Measurements from ENCODE around the gene NFASC.

Gene NFASC

DNA sequence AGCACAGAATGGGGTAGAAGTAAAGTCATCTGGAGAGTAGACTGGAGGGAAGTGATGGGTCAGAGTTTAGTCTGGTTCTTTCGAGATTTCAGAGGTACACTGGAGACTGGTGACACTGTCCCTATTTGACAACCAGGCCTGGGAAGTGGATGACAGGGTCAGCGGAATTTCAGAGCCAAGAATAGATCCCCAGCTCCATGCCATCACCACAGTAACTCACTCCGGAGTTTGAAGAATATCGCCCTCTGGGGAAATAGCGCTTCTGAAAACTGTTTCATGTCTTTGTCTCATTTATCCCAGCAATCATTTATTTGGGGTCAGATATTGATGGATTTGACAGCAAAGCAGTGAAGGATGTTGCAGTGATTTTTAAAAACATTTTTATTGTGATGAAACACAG, 7.6 kb upstream of the NFASC start:
- no peak for FAIRE-seq

DNA sequence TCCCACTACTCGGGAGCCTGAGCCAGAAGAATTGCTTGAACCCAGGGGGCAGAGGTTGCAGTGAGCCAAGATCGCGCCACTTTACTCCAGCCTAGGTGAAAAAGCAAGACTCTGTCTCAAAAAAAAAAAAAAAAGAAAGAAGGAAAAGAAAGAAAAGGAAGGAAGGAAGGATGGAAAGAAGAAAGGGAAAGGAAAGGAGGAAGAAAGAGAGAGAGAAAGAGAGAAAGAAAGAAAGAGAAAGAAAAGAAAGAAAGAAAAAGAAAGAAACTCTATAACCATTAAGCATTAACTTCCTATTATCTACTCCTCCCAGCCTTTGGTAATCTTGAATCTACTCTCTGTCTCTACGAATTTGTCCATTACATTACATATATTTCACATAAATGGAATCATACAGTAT, 6.9 kb upstream of the NFASC start:
- no peak for FAIRE-seq

DNA sequence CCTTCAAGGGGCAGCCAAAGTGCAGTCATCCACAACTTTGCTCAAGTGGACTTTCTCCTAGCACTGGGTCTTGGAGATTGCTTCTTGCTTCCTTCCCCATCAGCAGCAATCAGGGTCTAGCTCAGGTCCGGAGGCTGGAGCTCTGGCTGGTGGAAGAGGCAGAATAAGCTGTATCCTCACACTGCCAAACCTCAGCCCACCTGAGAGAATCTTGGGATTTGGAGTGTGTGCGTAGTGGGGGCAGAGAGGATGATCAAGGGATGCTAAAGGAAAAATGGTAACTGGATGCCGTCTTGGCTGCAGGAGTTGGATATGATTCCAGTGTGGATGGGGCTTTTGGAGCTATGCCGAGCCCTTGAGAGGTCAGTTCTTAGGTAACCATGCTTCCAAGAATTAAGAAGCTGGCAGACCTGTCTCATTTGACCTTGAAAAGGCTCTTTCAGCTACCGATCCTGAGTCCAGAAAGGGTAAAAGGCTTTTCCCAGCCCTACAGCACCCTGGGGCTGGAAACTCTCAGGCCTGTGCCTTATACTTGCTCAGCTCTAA, 4.5 kb upstream of the NFASC start:
- FAIRE-seq = no peak

DNA sequence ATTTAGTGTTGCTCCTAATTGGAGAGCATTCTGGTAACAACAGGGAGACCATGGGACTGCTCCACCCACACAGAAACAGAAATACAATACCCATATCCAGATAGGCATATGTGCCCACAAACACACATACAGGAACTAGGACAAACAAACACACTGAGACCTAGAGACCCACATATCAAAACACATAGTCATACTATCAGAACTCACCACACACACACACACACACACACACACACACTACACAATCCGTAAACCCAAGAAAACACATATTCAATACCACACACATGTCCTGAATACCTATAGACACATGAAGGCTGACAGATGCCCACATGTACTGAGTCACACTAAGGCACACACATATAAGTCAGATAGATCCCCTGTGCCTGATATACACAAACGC, 3.5 kb upstream of the NFASC start:
- FAIRE-seq = no peak

DNA sequence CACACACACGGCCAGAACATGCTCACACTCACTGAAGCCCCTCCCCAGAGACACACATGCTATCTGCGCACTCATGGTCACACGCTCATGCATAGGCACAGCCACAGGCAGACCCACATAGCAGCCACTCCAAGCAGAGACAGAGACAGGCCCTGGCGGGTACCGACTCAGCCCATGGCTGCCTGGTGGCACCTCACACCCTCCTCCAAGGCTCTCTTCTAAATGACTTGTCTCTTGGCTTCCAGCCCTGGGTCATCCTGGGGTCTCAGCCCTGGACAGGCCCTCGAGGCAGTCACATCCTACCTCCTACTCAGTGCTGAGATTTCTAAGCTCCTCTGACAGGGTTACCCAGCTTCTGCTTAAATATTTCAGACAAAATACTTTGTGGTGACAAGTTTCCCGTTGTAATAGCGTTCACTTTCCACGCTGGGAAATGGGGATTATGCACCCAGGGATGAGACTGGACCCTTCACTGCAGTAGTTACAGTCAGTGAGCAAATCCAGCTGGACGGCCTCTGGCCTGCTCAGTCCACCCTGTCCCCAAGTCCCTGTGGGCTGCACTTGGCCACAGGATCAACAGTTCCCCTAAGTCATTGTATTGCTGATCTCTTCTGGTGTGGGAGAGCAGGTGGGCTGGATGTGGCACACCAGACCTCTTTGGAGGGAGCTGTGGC, 2.9 kb upstream of the NFASC start:
- no peak for FAIRE-seq

DNA sequence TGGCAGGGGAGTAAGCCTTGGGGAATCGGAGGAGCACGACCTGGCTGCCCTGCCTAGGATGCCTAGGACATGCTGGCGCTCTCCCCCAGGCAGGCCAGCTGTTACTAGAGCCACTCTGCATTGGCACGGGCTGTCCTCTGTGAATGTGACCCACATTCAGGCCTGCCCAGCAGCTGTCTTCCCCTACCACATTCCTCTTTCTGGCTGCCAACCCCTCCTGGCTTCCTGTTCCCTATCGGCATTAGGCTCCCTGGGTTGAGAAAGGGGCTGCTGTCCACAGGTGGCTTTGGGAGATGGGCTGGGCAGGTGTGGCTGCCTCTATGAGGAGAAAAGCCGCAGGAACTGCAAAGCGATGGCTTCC, 2.3 kb upstream of the NFASC start:
- no peak for FAIRE-seq

DNA sequence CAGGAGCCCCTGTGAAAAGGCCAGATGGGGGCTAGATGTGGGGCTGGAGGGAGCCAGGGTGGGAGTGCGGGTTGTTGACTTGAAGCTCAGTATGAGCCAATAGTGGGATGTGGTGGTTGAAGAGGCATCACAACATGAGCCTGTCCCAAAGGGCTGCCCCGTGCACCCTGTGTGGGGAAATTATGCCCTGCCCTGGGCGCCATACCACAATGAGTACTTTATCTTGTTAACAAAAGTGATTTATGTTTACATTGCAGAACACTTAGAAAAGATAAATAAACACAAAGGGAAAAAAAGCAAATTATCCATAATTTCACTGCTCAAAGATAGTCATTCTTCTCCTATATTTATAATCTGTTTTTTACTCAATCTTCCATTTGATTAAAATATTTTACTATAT, 1.6 kb upstream of the NFASC start:
- FAIRE-seq = no peak

DNA sequence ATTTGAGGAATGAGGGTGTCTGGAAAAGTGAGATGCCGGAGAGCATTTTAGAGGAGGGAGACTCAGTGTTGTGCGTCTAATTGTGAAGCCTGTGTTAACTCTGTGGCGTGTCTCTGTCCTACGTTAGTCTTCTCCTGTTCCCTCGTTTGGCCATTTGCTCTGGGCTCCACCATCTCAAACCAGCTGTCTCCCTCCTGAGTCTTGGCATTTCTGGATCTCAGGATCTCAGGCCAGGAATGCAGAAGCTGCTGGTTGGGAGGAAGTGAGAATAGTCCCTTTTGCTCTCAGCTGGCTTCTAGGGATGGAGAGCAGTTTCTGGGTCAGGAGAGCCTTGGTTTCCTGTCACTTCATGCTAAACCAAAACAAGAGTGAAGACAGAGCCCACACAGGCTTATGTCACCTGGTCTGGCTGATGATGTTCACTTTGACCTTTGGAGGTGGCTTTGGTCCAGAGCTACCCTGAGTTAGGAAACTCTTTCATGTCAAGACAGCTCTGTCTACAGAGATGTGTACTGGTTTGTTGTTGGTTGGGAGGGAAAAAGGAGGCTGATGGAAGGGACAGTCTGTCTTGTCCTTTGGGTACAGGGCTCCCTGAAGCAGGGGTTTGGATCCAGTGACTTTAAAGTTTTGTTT, 859 bp downstream of the NFASC start:
- no peak for FAIRE-seq

DNA sequence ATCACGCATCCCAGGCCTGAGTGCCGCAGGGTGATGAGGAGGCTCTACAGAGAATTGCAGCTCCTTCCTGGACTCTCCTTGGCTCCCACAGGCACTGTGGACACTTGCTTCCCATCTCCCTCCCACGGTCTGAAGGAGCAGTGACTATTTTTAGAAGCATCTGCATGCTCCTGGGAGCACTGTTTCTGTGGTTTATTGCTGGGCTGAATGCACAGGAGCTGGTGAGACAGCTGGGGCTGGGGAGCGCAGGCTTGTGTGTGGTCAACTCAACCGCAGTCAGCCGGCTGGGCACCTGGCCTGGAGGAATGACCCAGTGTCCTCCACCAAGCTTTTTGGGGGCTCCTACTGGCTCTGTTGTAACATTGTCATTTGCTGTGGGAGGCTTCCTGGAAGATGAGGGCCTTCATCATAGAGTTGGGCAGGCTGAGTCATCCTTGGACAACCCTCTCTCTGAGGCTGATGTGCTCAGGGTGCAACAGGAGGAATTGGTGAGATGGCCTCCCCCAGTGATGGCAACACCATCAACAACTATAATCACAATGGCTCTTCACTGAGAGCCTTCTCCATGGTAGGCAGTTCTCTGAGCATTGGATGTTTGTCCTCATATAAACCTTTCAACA, 1.7 kb downstream of the NFASC start:
- FAIRE-seq = no peak

DNA sequence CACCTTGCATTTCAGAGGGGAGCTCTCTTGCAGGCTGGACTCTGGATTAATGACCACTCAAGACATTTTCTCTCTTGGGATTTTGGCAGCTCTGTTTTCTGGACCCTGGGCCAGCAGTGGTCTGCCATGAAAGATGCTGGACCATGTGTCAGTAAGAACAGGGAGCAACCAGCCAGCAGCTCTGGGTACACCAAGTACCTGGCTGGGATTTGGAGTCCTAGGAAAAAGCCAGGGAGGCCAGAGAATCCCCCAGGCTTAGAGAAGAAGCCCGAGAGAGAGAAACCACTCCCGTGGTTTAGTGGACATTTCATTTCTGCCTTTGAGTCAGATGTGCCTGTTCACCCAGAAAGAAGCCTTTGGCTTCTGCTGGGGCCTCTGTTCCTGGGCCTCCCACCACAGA, 2.5 kb downstream of the NFASC start:
- no peak for FAIRE-seq

DNA sequence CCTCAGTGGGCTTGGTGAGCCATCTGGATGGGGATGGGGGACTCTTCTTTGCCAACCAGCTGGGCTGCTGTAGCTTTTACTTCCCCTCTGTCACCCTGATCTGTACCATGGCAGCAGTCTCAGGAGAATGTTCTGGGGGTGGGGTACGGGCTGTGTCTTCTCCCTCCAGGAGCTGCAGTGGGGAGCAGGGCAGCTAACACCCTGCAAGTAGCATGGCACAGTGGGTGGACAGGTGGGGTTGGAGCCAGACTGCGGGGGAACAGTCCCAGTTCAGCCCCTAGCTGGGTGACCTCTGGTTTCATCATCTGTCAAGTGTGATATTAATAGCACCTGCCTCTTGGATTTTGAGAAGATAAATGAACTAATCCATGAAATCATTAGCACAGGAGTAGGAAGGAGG, 3.1 kb downstream of the NFASC start:
- FAIRE-seq = no peak

DNA sequence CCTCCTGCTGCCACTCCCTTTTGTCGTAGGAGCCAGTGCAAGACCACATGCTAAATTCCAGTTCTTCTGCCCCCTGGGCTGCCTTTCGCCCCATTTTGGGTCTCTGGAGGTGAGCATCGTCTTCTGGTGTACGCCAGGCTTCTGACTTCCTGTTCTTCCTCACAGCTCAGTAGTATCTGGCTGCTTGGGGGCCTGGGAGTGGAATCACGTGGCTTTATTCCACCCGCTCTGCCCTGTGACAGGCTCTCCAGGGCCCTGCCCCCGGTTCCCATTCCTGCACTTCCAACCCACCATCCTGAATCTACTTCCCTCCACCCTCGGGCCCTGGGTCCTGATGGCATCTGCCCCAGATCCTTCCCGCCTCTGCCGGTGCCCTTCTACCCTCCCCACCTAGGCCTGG, 3.6 kb downstream of the NFASC start:
- no peak for FAIRE-seq

DNA sequence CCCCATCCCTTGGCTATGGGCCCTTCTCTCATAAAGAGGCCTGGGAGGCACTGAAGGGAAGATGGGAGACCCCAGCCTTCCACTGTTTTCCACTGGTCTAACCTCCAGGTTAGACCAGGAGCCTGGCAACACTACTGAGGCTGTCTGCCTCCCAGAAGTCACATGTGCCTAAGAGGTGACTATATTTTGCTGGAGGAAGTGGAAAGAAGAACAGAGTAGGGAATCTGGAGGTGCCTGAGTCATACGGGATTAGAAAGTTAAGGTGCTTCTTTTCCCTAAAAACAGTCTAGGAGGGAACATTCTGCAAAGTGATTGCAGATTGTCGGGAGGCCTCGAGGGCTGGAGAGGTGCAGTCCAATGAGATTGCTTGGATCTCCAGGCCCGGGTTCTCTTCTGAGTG, 4.6 kb downstream of the NFASC start:
- FAIRE-seq = no peak

DNA sequence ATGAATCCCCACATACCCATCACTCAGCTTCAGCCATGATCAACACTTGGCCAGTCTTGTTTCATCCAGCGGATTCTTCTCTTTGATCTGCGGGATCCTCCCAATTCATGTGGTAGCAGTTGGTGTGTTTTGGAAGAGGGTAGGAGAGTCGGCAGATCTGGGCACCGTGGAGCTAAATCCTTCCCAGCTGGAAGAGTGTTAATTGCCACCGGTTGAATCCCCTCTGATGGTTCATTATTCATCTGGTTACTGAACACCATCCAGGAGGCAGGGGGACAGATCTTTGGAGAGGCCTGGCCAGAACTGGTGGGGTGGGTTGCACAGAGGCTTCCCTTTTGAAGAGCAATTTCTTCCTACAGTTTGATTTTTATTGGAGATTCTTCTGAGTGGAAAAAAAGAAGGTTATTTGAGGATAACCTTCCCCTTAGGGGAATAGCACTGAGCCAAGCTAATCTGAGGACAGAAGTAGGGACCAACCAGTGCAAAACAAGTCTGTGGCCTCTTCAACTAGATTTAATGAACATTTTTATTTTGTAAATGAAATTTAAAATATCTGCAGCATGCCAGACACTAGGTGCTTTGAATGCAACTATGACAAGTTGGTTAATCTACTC, 8.1 kb downstream of the NFASC start:
- no peak for FAIRE-seq

DNA sequence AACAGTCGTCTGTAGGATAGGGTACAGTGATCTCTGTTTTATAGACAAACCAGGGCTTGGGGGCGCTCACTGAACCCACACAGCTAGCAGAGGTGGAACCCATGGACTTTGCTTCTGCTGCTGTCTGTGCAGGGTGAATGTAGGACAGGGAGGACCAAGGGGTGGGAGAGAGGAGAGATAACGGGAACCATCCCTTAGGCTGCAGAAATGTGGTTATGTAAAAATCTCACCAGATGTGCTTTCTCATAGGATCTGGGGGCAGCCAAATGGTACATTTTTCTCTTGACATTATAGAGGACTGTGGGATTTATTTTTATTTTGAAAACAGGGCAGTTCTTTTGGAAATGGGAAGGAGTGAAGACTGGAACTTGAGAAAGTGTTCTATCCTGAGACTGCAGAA, 8.7 kb downstream of the NFASC start:
- no peak for FAIRE-seq

DNA sequence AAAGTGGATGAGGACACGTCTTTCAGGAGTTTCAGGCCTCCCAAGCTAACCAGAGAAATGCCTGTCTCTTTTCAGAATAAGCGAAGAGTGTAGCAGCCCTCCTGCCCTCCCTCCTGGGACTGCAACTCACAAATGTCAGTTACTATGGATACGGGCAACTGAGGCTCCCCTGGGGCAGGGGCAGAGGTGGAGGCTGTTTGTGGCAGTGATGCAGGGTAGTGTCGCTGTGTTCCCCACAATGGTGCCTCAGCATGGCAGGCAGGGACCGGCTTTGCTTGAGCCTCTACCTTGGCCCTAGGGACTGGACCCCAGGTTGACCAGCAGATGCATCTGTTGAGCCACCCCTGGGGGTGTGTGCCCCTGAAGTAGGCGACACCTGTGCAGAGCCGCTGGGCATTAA, 10.2 kb downstream of the NFASC start:
- FAIRE-seq = no peak

DNA sequence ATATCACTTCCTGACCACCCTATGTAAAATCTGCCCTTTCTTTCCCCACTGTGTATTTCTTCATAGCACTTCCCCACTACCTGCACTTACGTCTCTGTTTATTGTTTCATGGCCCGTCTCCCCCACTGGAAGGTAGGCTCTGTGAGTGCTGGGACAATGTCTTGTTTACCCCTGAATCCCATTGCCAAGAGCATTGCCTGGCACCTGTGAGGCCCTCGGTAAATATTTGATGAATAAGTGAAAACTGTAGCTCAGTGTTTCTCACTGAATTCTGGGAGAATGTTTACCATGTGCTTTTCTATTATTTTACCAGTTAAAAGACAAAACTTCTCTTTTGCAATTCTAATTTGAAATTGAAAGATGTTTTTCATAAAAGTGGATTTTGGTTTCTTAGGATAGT, 11.8 kb downstream of the NFASC start:
- FAIRE-seq = no peak

DNA sequence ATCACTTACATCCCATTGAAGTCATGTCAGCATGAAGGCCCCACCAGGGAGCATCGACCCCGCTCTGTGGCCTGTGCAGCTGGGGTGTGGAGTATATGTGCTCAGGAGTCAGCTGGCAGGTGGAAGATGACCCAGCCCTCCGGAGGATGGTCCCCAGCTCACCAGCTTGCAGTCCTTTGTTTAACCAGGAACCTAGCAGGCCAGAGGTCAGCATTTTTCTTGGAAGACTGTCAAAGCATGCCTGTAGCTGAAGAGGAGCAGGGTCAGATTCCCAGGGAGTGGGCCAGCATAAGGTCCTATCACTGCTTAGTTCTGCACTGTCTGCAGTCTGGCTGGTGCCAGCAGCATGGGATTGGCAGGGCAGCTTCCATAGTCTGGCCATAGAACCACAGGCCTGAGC, 12.7 kb downstream of the NFASC start:
- FAIRE-seq = no peak

DNA sequence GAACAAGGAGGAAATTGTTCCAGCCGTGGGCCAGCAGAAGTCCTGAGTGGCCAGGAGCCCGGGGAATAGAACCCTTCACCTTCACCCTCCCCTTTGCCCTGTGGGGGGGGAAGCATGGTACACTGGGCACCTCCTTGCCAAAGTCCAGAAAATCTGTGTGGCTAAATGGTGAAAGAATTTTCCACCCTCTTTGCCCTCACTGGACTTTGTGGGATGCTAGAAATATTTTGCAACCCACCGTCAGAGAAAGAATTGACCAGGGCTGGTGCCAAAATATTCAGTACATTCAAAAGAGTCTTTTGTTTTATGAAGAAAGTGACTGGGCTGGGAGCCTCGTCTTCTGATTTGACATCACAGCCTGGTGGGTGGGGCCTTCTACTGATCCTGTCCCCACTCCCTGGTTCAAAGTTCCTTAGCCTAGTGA, 14.6 kb downstream of the NFASC start:
- FAIRE-seq = no peak

DNA sequence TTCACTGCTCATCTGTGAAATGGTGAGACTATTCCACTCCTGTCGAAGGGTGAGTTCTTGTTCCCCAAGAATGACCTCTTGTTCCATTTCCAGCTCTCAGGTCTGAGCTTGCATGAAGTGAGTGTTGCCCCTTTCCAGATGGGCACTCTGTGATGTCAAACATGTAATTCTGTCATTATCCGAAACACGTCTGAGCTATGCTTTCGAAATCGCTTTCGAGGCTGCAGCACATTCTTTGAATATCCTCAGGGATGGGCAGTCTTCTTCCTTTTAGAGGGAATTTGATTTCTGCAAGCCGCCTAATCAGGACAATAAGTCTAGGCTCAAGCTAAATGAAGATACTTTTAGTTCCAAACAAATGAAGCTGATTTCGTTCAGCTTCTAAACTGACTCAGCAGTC, 15.1 kb downstream of the NFASC start:
- FAIRE-seq = no peak

DNA sequence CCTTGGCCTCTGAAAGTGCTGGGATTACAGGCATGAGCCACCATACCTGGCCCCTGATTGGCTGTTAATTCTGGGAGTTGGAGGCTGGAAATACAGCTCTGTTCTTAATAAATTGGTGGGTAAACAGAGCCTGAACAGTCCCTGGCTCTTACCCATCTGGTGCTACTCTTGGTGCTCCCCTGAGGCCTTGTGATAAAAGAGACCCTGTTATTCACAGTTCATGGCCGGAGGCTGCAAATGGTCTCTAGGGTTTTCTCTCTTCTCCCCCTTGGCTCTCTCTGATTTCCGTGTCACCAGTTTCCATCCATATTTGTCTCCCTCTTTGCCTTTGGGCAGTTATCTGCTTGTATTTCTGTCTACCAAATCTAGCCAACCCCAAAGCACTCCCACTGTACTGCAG, 17.2 kb downstream of the NFASC start:
- no peak for FAIRE-seq

DNA sequence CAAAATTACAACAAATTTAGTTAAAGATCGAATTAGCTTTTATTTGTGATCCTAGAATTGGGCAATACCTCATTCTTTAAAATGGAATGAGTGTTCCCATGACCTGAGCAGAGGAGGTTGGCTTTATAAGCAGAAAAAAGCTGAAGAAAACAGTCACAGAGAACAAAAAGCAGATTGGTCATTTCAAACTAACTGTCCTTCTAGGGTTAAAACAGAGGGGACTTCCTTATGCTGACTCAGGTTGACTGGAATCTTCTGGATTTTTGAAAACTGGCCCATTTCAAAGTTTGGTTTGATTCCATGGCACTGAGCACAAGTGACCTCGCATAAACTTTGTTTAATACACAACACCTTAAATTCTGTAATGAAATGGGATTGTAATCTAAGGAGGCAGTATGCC, 17.6 kb downstream of the NFASC start:
- no peak for FAIRE-seq

DNA sequence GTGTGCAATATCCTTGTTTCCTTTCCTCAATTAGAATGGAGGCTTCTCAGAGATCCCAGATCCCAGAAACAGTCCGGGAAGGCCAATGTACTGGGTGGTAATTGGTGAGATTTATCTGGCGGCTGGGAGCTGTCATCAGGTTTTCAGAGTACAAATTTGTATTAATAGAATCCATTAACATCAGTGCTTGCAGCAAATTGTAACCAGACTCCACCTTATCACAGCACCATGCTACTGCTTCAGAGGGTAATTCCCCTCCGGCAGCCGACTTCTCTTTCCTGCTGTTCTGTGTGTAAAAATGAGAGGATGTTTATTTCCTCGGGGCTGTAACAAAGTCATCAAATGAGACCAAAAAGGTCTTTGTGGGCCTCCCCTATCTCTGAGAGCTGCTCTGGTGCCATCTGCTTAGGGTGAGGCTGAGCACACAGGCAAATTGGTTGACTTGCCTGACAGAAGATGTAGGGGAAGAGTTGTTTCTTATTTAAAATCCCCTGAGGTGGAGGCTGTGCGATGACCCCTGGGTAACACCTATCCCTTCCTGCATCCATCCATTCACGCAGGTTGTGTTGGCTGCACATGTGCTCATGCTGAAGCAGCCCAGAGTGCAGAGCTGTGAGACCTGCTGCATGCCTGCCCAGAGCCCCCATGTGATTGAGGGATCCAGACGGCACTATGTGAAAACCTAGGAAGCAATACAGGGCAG, 19.2 kb downstream of the NFASC start:
- no peak for FAIRE-seq

Data from A204.1 (cell line).